Measurements from ENCODE around the gene TTL.

The TTL gene

DNA sequence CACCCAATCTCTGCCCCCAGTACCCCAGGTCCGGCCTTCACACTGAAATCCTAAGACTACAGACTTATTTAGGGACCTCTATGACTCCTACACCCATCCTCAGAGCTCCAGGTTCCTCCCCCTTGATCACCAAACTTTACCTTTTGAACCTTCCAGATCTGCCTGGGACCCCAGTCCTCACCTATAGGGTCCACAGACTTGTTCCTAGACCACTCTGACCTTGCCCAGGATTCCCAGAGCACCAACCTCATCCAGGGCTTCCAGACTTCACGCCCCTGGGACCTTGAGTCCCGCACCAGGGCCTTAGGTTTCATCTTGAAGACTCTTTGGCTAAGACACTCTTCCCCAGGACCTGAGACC lies 102.9 kb downstream of the TTL start:
- DNase-seq: no peak

DNA sequence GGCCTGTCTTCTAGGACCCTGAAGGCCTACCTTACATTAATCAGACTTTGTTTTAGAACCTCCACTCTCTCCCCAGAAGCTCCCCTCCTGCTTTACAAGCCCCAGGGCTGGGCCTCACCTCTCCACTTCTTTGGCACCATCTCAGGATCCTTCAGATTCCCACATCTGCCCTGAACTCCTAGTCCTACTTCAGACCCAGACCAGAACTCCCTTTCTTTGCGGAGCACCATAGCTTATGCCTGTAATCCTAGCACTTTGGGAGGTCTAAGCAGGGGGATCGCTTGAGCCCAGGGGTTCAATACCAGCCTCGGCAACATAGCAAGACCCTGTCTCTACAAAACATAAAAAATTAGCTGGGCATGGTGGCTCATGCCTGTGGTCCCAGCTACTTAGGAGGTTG lies 103.4 kb downstream of the TTL start:
- no peak for DNase-seq

DNA sequence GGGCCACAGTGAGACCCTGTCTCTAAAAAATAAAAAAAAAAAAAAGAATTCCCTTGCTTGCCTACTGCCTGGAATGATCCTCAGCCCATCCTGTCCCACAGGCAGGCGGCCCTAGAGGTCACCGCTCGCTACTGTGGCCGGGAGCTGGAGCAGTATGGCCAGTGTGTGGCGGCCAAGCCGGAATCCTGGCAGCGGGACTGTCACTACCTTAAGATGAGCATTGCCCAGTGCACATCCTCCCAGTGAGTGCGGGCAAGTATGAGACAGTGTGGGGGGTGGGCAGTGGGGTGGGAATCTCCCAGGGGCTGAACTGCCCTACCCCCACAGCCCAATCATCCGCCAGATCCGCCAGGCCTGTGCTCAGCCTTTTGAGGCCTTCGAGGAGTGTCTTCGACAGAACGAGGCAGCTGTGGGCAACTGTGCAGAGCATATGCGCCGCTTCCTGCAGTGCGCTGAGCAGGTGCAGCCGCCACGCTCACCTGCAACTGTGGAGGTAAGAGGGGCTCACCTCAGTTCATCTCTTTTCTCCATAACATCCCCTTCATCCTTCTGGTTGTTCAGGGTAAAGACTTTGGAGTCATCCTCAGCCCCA lies 104.0 kb downstream of the TTL start:
- DNase-seq: no peak

DNA sequence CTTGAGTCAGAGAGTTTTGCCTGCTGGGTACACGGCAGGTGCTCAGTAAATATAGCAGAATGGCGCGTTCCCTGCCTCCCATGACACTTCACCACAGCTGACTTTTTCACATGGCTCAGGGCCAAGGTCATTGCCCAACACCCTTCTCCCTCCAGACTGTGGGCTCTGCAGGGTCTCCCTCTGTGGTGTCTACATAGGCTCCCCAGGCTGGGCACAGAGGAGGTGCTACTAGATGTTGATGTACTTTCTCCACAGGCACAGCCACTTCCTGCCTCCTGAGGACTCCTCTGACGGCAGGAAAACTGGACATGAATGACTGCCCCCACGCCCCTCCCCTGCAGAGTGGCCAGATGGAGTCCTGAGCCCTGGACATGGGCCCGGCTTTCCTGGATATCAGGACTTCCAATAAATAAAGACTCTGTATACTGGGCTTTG lies 106.7 kb downstream of the TTL start:
- no peak for DNase-seq

Measured in NCI-H748 treated with DMSO at 0.1 percent for 48 hours (cell line).